GM10248 (cell line): ENCODE results near the gene BSCL2.
"Not testable (repeated sequence)": the region's sequence is repeated elsewhere in the genome, so short reads cannot be mapped to it uniquely, and the experiment has no call there.

Experiments used
- CTCF ChIA-PET: fragments of 300-600 bp; sonication (Branson Sonifier 250); formaldehyde crosslinking; extraction: SDS; loops from one replicate; lab custom pipeline; 2021; ENCODE audit warnings: antibody characterized with exemption; lab: Yijun Ruan, JAX
- POLR2A ChIA-PET: fragments of 350-650 bp; sonication (Branson Sonifier 250); formaldehyde crosslinking; extraction: SDS; loops from one replicate; lab custom pipeline; 2020; ENCODE audit warnings: antibody characterized with exemption; lab: Yijun Ruan, JAX
- DNase-seq: peaks from one replicate; pipeline ENCODE4 v3.0.0; 2012; ENCODE audit errors: extremely low spot score
- TF ChIP-seq, protein P1 (sequence below): IDR thresholded peaks from 2 replicates; pipeline ENCODE4 v1.5.1; 2012; ENCODE audit warnings: mild to moderate bottlenecking, low read depth; ENCODE audit errors: extremely low read depth, missing control alignments, control extremely low read depth

BSCL2 gene

DNA sequence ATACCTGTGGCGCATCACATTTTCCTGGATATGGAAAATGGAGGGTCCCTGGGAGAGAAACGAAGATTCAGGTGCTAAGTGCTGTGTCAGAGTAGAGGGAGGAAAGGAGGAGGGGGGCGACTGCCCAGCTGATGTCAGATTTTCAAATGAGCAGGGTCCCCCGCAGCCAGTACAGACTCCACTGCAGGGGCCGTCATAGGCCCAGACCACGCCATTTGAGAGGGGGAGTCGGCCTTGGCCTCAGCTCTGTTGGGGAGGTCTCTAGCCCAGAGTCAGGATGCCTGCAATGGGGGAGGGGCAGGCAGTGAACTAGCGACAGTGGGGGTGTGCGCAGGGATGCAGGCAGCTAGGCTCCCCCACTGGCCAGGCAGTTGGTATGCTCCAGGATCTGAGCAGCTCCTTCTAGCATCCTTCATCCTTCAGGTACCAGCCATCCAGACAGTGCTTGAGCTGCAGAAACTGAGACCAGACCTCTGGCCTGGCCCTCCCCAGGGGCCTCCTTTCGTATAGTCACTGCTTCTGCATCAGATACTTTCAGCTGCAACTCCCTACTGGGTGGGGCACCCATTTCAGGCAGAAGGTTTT is at the start of gene BSCL2, which contains the start of gene GNG3:
BSCL2 (minus strand) TSS at position 148 of the 585 bp plus-strand sequence. CDS start 229 bp downstream, outside the sequence.
GNG3 (plus strand) TSS at position 400 of the 585 bp plus-strand sequence. CDS start 620 bp downstream, outside the sequence.
- POLR2A ChIA-PET: interaction anchor here (0.9 to 3.3 kb wide), 4 partner anchors 20 to 148 kb away, joined by 4 to 14 read pairs (median 4); partner anchors contain the start of genes HNRNPUL2 and TUT1
- TF ChIP-seq, protein P1, sequence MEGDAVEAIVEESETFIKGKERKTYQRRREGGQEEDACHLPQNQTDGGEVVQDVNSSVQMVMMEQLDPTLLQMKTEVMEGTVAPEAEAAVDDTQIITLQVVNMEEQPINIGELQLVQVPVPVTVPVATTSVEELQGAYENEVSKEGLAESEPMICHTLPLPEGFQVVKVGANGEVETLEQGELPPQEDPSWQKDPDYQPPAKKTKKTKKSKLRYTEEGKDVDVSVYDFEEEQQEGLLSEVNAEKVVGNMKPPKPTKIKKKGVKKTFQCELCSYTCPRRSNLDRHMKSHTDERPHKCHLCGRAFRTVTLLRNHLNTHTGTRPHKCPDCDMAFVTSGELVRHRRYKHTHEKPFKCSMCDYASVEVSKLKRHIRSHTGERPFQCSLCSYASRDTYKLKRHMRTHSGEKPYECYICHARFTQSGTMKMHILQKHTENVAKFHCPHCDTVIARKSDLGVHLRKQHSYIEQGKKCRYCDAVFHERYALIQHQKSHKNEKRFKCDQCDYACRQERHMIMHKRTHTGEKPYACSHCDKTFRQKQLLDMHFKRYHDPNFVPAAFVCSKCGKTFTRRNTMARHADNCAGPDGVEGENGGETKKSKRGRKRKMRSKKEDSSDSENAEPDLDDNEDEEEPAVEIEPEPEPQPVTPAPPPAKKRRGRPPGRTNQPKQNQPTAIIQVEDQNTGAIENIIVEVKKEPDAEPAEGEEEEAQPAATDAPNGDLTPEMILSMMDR: no peak
- DNase-seq: no peak
- CTCF ChIA-PET: interaction anchor here (1.2 to 9.1 kb wide), 8 partner anchors 10 to 165 kb away, joined by 3 to 79 read pairs (median 5); partner anchors contain the start of genes INTS5 and LRRN4CL

DNA sequence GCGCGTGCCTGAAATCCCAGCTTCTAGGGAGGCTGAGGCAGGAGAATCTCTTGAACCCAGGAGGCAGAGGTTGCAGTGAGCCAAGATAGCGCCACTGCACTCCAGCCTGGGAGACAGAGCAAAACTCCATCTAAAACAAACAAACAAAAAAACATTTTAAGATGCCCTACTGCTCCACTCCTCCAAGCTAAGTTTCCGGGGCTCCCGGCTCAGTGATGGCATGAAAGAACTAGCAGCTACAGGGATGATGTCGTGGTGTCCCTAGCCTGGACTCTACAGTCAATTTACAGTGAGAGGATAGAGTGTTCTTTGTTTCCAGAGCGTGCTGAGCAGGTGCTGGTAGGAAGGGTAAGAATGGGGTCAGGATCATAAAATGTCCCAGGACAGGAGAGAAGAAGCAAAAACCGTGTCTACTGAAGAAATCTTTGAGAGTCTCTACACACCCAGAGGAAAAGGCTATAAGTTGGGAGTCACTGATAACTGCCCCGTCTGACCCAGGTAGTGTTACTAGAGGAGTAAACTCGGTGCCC is 47.9 kb upstream of the BSCL2 start:
- ChIA-PET POLR2A (interaction anchor here (0.6 to 2.0 kb wide), 3 partner anchors 9 to 120 kb away, joined by 4 to 9 read pairs (median 5); partner anchors contain the start of gene TAF6L), CTCF (interaction anchor here (1.6 to 5.5 kb wide), 4 partner anchors 13 to 32 kb away, joined by 6 to 46 read pairs (median 22); partner anchors contain the start of genes TAF6L and TMEM179B)

DNA sequence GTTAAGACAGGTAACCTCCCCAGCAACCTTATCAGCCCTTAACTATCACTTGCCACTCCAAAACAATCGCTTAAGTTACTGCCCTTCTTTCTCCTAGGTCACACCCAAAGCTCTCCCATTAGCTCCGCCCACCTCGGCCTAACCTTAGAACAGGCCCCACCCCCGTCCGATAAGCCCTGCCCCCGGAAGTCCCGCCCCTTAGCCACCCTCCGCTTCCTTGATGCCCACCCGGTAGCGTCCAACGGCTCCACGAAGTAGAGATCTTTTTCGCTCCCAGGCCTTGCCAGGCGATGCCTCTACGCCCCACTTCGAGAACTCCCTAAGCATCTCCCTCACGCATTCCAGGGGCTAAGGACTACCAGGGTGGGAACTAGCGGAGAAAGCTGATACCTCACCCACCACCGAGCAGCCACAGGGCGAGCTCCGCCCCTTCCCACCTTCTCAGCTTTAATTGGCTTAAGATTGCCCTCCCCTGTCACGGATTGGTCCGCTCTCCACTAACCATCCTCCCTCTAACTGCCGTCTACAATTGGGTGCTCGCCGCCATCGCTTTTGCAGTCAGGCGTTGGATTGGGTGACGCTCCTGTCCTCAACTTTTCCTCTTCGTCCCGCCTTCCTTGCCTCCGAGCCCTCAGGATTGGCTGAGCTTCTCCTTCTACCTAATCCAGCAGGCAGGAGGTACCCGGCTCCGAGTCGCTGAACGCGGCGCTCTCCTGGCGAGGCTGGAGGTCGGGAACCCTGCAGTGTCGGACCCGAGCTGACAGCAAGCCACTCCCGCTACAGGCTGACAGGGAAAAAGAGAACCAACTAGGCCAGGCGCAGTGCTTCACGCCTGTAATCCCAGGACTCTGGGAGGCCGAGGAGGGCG is 46.7 kb upstream of the BSCL2 start, which contains the start of gene ZBTB3:
ZBTB3 (minus strand) TSS at position 425 of the 868 bp plus-strand sequence. CDS start 496 bp downstream, outside the sequence.
- ChIA-PET POLR2A (interaction anchor here (0.6 to 2.6 kb wide), 20 partner anchors 8 to 180 kb away, joined by 3 to 27 read pairs (median 4); partner anchors contain the start of genes C11orf98, CSKMT, EEF1G and HNRNPUL2), CTCF (interaction anchor here (0.8 to 5.5 kb wide), 16 partner anchors 8 to 329 kb away, joined by 3 to 46 read pairs (median 5); partner anchors contain the start of genes HNRNPUL2, POLR2G, SLC3A2 and TAF6L)
- TF ChIP-seq, protein P1: no peak
- peak; percentile 96 for DNase-seq

More for the DNA sequence above, 47.9 kb upstream of the BSCL2 start:
- TF ChIP-seq, protein P1: no peak
- DNase-seq: no peak

DNA sequence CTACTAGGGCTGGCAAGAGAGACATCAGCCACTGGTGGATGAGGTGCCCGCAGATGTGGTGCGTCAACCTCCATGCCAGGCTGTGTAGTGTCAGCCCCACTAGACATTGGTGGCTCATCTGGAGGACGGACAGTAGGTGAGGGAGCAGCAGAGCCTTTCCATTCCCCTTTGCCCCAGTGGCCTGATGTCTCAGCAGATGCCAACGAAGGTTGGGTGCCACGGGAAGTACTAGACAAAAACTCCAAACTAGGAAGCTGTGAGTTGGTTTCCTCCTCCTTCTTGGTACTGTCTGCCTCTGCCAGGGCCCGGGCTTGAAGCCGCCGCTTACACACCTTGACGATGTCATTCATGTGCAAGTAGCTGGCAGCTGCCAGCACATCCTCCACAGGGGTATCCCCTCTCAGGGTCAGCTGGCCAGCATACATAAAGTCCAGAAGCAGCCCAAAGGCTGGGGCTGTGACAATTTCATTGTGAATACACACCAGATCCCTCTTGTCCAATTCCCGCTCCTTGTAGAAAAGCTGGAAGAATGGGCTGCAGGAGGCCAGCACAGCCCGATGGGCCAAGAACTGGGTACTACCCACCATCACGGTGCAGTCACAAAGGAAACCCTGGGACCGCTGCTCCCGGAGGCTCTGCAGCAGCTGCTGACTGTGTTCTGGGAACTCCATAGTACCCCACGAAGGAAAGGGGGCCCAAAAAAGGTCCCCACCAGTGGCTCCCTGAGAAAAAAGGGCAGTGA is 45.9 kb upstream of the BSCL2 start:
- DNase-seq: no peak
- CTCF ChIA-PET: interaction anchor here (0.8 to 5.5 kb wide), 14 partner anchors 9 to 328 kb away, joined by 3 to 46 read pairs (median 6); partner anchors contain the start of genes HNRNPUL2, POLR2G, SLC3A2 and TAF6L
- POLR2A ChIA-PET: interaction anchor here (0.5 to 2.6 kb wide), 17 partner anchors 9 to 179 kb away, joined by 3 to 27 read pairs (median 6); partner anchors contain the start of genes C11orf98, CSKMT, EEF1G and HNRNPUL2
- TF ChIP-seq, protein P1: no peak

DNA sequence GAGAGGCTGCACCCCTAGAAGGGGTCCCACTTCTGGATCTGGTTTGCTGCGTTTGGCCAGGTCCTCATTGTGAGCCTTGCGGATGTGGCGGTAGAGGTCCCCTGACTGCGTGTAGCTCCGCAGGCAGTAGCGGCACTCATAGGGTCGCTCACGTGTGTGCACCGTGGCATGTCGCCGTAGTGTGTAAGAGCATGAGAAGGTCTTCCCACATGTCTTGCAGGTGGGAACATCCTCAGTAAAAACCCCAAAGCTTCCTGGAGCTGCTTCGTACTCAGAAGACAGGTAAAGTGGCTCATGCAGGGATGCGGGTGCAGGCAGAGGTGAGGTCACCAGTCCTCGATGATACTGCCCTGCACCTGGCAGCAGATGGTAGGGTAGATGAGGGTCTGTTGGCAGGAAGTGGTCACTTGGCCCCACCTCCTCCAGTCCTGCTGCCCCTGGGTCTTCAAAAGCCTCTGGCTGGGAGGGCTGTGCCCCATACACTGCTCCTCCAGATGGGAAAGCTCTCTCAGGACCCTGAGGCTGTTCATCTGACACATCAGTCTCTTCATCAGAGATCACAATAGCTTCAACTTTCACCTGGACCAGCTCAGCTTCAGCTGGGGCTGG is 45.1 kb upstream of the BSCL2 start:
- ChIA-PET POLR2A (interaction anchor here (0.5 to 2.6 kb wide), 2 partner anchors 78 to 88 kb away, joined by 3 to 27 read pairs; partner anchors contain the start of gene WDR74), CTCF (interaction anchor here (0.9 to 5.5 kb wide), 7 partner anchors 10 to 57 kb away, joined by 3 to 46 read pairs (median 8); partner anchors contain the start of genes POLR2G, TAF6L and TMEM179B)
- TF ChIP-seq, protein P1: no peak
- DNase-seq: no peak

DNA sequence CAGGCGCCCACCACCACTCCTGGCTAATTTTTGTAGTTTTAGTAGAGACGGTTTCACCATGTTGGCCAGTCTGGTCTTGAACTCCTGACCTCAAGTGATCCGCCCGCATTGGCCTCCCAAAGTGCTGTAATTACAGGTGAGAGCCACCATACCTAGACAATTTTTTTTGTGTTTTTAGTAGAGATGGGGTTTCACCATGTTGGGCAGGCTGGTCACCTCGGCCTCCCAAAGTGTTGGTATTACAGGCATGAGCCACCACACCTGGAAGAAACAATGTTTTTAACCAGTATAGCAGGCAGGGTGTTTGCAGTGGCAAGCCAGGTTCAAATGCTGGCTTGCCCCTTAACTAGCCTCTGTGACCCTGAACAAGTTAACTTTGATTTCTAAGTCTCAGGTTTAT is 42.7 kb upstream of the BSCL2 start:
- POLR2A ChIA-PET: not testable (repeated sequence)
- CTCF ChIA-PET: interaction anchor here (1.2 to 1.7 kb wide), 2 partner anchors 8 to 20 kb away, joined by 3 to 4 read pairs; no protein-coding TSS in a partner anchor

More for the DNA sequence above, 42.7 kb upstream of the BSCL2 start:
- not testable (repeated sequence) for DNase-seq
